HCT116 (cell line): ENCODE data around the gene ITGAD.

Source experiments
- CBX3 ChIP-seq: IDR thresholded peaks from 2 replicates; pipeline ENCODE4 v1.6.1; 2012; ENCODE audit warnings: low read depth
- CTCF ChIP-seq, 3 experiments: fragments of 200-600 bp in 1 of 3; sonication (generic) in 1 of 3; IDR thresholded peaks in 2 of 3; conservative IDR thresholded peaks in 1 of 3; 2 replicates each; pipeline ENCODE4 v1.5.1; 2012 to 2017; ENCODE audit warnings: low read depth in 2 of 3, low read length in 2 of 3, antibody characterized with exemption in 1 of 3, borderline replicate concordance in 1 of 3, control low read depth in 1 of 3, mild to moderate bottlenecking in 1 of 3, mixed read lengths in 1 of 3, mixed run types in 1 of 3, moderate library complexity in 1 of 3; ENCODE audit not compliant: insufficient read depth in 1 of 3
- EZH2 ChIP-seq: fragments of 200-600 bp; sonication (generic); IDR thresholded peaks from 2 replicates; pipeline ENCODE4 v1.6.1; 2017; ENCODE audit warnings: antibody characterized with exemption, mixed run types
- POLR2A ChIP-seq: IDR thresholded peaks from 2 replicates; pipeline ENCODE4 v1.7.0; 2011; ENCODE audit warnings: borderline replicate concordance; ENCODE audit not compliant: insufficient read depth, insufficient read length; ENCODE audit errors: extremely low read depth
- RAD21 ChIP-seq: IDR thresholded peaks from 2 replicates; pipeline ENCODE4 v1.6.1; 2012; ENCODE audit warnings: low read depth, mild to moderate bottlenecking
- SRF ChIP-seq: IDR thresholded peaks from 2 replicates; pipeline ENCODE4 v1.6.1; 2012; ENCODE audit warnings: low read depth
- YY1 ChIP-seq: IDR thresholded peaks from 2 replicates; pipeline ENCODE4 v1.6.1; 2011; ENCODE audit warnings: low read length, low read depth, moderate library complexity, mild to moderate bottlenecking; ENCODE audit not compliant: insufficient replicate concordance; ENCODE audit errors: extremely low read depth
- TF ChIP-seq, protein P1 (sequence below): IDR thresholded peaks from 2 replicates; pipeline ENCODE4 v1.6.1; 2012

DNA sequence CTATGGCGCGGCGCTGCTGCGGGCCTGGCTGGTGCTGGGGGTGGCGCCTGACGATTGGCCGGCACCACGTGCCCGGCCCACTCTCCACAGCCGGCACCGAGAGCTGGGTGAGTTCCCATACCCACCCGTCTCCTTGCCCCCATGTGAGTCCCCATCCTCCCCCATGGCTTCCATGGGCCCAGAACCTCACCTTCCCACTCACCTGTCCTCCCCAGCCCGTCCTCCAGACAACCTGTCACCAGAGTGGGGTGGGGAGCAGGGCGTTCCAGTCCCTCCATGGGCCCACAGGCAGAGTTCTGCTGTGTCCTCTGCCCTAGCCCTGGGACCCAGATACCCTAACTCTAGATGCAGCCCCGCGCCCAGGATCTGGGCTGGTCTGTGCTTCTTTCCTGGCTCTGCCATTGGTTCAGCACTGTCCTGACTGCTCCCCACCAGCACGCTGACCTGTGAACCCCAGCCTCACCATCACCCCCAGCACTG, 71.7 kb downstream of the ITGAD start:
- TF ChIP-seq CTCF (IDR thresholded peaks at IDR 0.05 in 2 of 3, conservative IDR thresholded peaks at IDR 0.05 in 1 of 3; ENCODE audit: borderline replicate concordance in 1 of 3, insufficient read depth in 1 of 3, low read depth in 2 of 3, low read length in 2 of 3) = no peak
- no peak for TF ChIP-seq YY1
- TF ChIP-seq POLR2A = no peak
- TF ChIP-seq EZH2 = no peak
- no peak for TF ChIP-seq CBX3
- TF ChIP-seq, protein P1, sequence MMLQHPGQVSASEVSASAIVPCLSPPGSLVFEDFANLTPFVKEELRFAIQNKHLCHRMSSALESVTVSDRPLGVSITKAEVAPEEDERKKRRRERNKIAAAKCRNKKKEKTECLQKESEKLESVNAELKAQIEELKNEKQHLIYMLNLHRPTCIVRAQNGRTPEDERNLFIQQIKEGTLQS = no peak
- no peak for TF ChIP-seq RAD21
- no peak for TF ChIP-seq SRF
